DOHH2 (cell line): Measurements from ENCODE around the gene GALNTL6.

Experiments
- H3F3A ChIP-seq: fragments of 200-600 bp; sonication (generic), shearing (Covaris generic); 2 replicates; pipeline ENCODE4 v1.6.0; 2016; ENCODE audit warnings: antibody characterized with exemption, mild to moderate bottlenecking; ENCODE audit not compliant: control insufficient read depth, insufficient read depth
- H3K27ac ChIP-seq: fragments of 200-600 bp; sonication (generic); 2 replicates; pipeline ENCODE4 v1.5.1; 2014; ENCODE audit warnings: low read depth, mild to moderate bottlenecking, low read length, moderate library complexity
- H3K27me3 ChIP-seq: fragments of 200-600 bp; sonication (generic); 2 replicates; pipeline ENCODE4 v1.6.1; 2014; ENCODE audit warnings: mild to moderate bottlenecking, low read length, mixed read lengths; ENCODE audit not compliant: control insufficient read depth
- H3K36me3 ChIP-seq: fragments of 200-600 bp; sonication (generic); 2 replicates; pipeline ENCODE4 v1.6.1; 2014; ENCODE audit warnings: mild to moderate bottlenecking, low read length, moderate library complexity, mixed read lengths; ENCODE audit not compliant: control insufficient read depth
- H3K4me1 ChIP-seq: fragments of 200-600 bp; sonication (generic); 2 replicates; pipeline ENCODE4 v1.6.1; 2014; ENCODE audit warnings: mild to moderate bottlenecking, low read length, mixed read lengths; ENCODE audit not compliant: control insufficient read depth
- H3K4me2 ChIP-seq: fragments of 200-600 bp; sonication (generic); 2 replicates; pipeline ENCODE4 v1.6.0; 2014; ENCODE audit warnings: mild to moderate bottlenecking, low read length, moderate library complexity
- H3K4me3 ChIP-seq: fragments of 200-600 bp; sonication (generic); 2 replicates; pipeline ENCODE4 v1.5.1; 2014; ENCODE audit warnings: mild to moderate bottlenecking, low read length, mixed read lengths
- H3K79me2 ChIP-seq: fragments of 200-600 bp; sonication (generic); 2 replicates; pipeline ENCODE4 v1.6.1; 2014; ENCODE audit warnings: mild to moderate bottlenecking, low read length, mixed read lengths; ENCODE audit not compliant: control insufficient read depth
- H3K9me2 ChIP-seq: fragments of 200-600 bp; sonication (generic); replicated peaks from 2 replicates; pipeline ENCODE4 v1.6.1; 2014; ENCODE audit warnings: mild to moderate bottlenecking, low read length, mixed read lengths; ENCODE audit not compliant: control insufficient read depth
- H3K9me3 ChIP-seq: fragments of 200-600 bp; sonication (generic); 2 replicates; pipeline ENCODE4 v1.6.1; 2014; ENCODE audit warnings: antibody characterized with exemption, low read length, mixed read lengths; ENCODE audit not compliant: control insufficient read depth, insufficient read depth
- H4K20me1 ChIP-seq: fragments of 200-600 bp; sonication (generic); 2 replicates; pipeline ENCODE4 v1.6.0; 2014; ENCODE audit warnings: low read depth, mild to moderate bottlenecking, antibody characterized with exemption, low read length, moderate library complexity; ENCODE audit not compliant: control insufficient read depth, insufficient read depth
- EZH2phosphoT487 ChIP-seq: fragments of 200-600 bp; sonication (generic); IDR thresholded peaks from 2 replicates; pipeline ENCODE4 v1.6.1; 2017; ENCODE audit warnings: borderline replicate concordance, mild to moderate bottlenecking, antibody characterized with exemption, low read length, moderate library complexity, mixed read lengths
- TF ChIP-seq, protein P1 (sequence below): fragments of 200-600 bp; sonication (generic); IDR thresholded peaks from one replicate; pipeline ENCODE4 v1.5.1; 2014; ENCODE audit warnings: antibody characterized with exemption, mild to moderate bottlenecking, low read depth, low read length; ENCODE audit not compliant: poor library complexity, severe bottlenecking

The GALNTL6 gene

DNA sequence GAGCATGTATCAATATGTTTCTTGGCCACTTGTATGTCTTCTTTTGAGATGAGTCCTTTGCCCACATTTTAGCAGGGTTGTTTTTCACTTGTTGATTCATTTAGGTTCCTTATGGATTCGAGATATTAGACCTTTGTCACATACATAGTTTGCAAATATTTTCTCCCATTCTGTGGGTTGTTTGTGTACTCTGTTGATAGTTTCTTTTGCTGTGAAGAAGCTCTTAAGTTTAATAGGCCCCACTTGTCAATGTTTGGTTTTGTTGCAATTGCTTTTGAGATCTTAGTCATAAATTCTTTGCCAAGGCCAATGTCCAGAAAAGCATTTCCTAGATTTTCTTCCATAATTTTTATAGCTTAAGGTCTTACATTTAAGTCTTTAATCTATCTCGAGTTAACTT lies 1074.8 kb downstream of the GALNTL6 start:
- no peaks in the 10 kb centered on the region for H3K79me2 ChIP-seq
- H3K4me2 ChIP-seq, result no peak overlapping the region
- H3K27me3 ChIP-seq, result no peaks in the 10 kb centered on the region
- no peaks in the 10 kb centered on the region for H3F3A ChIP-seq
- H3K4me3 ChIP-seq, result no peak overlapping the region
- no peak for TF ChIP-seq EZH2phosphoT487
- TF ChIP-seq, protein P1, sequence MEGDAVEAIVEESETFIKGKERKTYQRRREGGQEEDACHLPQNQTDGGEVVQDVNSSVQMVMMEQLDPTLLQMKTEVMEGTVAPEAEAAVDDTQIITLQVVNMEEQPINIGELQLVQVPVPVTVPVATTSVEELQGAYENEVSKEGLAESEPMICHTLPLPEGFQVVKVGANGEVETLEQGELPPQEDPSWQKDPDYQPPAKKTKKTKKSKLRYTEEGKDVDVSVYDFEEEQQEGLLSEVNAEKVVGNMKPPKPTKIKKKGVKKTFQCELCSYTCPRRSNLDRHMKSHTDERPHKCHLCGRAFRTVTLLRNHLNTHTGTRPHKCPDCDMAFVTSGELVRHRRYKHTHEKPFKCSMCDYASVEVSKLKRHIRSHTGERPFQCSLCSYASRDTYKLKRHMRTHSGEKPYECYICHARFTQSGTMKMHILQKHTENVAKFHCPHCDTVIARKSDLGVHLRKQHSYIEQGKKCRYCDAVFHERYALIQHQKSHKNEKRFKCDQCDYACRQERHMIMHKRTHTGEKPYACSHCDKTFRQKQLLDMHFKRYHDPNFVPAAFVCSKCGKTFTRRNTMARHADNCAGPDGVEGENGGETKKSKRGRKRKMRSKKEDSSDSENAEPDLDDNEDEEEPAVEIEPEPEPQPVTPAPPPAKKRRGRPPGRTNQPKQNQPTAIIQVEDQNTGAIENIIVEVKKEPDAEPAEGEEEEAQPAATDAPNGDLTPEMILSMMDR, result no peak
- no peak overlapping the region for H3K27ac ChIP-seq
- no peaks in the 10 kb centered on the region for H4K20me1 ChIP-seq
- no peaks in the 10 kb centered on the region for H3K36me3 ChIP-seq
- H3K9me2 ChIP-seq, result no peaks in the 10 kb centered on the region
- H3K4me1 ChIP-seq, result no peaks in the 10 kb centered on the region
- H3K9me3 ChIP-seq, result no peaks in the 10 kb centered on the region

DNA sequence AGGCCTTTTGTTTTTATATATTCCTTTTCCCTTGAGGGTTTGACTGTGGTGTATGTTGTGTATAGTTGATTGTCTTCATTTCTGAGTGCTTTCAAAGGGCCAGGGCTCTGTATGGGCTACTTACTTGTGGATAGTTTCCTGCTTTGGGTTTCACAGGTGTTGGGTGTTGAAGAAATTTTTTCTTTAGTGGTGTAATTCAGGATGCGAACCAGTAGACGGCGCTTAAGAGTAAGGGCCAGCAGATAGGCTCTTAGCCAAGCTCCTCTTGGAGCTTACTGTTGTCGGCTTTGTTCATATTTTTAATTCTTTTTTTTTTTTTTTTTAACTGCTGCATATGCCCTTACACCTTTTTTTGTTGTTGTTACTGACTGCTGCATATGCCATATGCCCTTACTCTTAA lies 1079.1 kb downstream of the GALNTL6 start:
- H3K27ac ChIP-seq, result no peak overlapping the region
- H3K4me1 ChIP-seq, result no peaks in the 10 kb centered on the region
- no peaks in the 10 kb centered on the region for H3K9me3 ChIP-seq
- H3K4me3 ChIP-seq, result no peak overlapping the region
- H3K4me2 ChIP-seq, result no peak overlapping the region
- H3K27me3 ChIP-seq, result no peaks in the 10 kb centered on the region
- no peaks in the 10 kb centered on the region for H3K36me3 ChIP-seq
- no peak for TF ChIP-seq EZH2phosphoT487
- TF ChIP-seq, protein P1, result peak; percentile 55
- no peaks in the 10 kb centered on the region for H3K9me2 ChIP-seq
- H3K79me2 ChIP-seq, result no peaks in the 10 kb centered on the region
- H3F3A ChIP-seq, result no peaks in the 10 kb centered on the region
- H4K20me1 ChIP-seq, result no peaks in the 10 kb centered on the region

GRCh38 chr4:172895699-172896098 lies 1082.5 kb downstream of the GALNTL6 start:
- no peaks in the 10 kb centered on the region for H4K20me1 ChIP-seq
- TF ChIP-seq, protein P1, result no peak
- TF ChIP-seq EZH2phosphoT487, result no peak
- H3K4me2 ChIP-seq, result no peak overlapping the region
- H3F3A ChIP-seq, result no peaks in the 10 kb centered on the region
- no peaks in the 10 kb centered on the region for H3K27me3 ChIP-seq
- no peak overlapping the region for H3K4me3 ChIP-seq
- no peaks in the 10 kb centered on the region for H3K79me2 ChIP-seq
- H3K4me1 ChIP-seq, result no peaks in the 10 kb centered on the region
- no peaks in the 10 kb centered on the region for H3K36me3 ChIP-seq
- no peaks in the 10 kb centered on the region for H3K9me3 ChIP-seq
- H3K9me2 ChIP-seq, result no peaks in the 10 kb centered on the region
- no peak overlapping the region for H3K27ac ChIP-seq

DNA sequence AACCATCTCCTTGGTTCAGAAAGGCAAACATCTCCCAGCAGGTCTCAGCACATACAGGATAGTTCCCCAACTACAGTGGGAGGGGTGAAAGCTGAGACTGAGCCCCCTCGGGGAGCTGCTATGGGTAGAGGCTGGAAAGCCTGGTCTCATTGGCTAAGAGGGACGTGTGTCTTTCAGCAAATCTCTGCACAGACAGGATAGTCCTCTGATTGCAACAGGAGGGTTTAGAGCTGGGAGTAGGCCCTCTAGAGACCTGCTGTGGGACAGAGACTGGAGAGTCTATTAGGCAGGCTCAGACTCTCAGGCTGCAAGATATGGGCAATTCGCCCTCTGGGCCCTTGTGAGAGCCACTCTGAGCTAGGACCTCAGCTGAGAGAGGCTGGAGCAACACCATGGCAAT lies 1083.8 kb downstream of the GALNTL6 start:
- no peaks in the 10 kb centered on the region for H4K20me1 ChIP-seq
- H3K79me2 ChIP-seq, result no peaks in the 10 kb centered on the region
- no peaks in the 10 kb centered on the region for H3K9me3 ChIP-seq
- H3K9me2 ChIP-seq, result no peaks in the 10 kb centered on the region
- H3K27me3 ChIP-seq, result no peaks in the 10 kb centered on the region
- no peak overlapping the region for H3K4me2 ChIP-seq
- no peaks in the 10 kb centered on the region for H3K36me3 ChIP-seq
- no peaks in the 10 kb centered on the region for H3K4me1 ChIP-seq
- TF ChIP-seq EZH2phosphoT487, result no peak
- TF ChIP-seq, protein P1, result no peak
- H3F3A ChIP-seq, result no peaks in the 10 kb centered on the region
- H3K4me3 ChIP-seq, result no peak overlapping the region
- no peak overlapping the region for H3K27ac ChIP-seq
